HL-60 (cell line): ENCODE data around the gene STXBP1.
"Not testable (repeated sequence)": the region's sequence is repeated elsewhere in the genome, so short reads cannot be mapped to it uniquely, and the experiment has no call there.

ENCODE experiments used
- DNase-seq, 2 experiments: peaks; one replicate each; pipeline ENCODE4 v3.0.0-alpha.2; 2010 to 2020; ENCODE audit warnings: low read depth in 1 of 2, low spot score in 1 of 2
- H3K27ac ChIP-seq: fragments of 250-450 bp; sonication (Bioruptor Pico); replicated peaks from 2 replicates; pipeline ENCODE4 v1.5.1; 2020; ENCODE audit warnings: mild to moderate bottlenecking, moderate library complexity
- H3K27me3 ChIP-seq: fragments of 250-450 bp; sonication (Bioruptor Pico); 2 replicates; pipeline ENCODE4 v1.5.1; 2021; ENCODE audit warnings: mild to moderate bottlenecking, moderate library complexity; ENCODE audit not compliant: insufficient read depth, poor library complexity, severe bottlenecking
- H3K4me3 ChIP-seq: replicated peaks from 2 replicates; pipeline ENCODE4 v1.5.1; 2011; ENCODE audit warnings: mild to moderate bottlenecking, control low read depth, low read length; ENCODE audit not compliant: insufficient read depth
- CTCF ChIP-seq: IDR thresholded peaks from one replicate; pipeline ENCODE4 v1.5.1; 2011; ENCODE audit warnings: low read length, control low read depth, inconsistent platforms; ENCODE audit not compliant: insufficient read depth
- GABPA ChIP-seq: IDR thresholded peaks from 2 replicates; pipeline ENCODE4 v1.6.1; 2012; ENCODE audit warnings: low read depth
- POLR2AphosphoS5 ChIP-seq: IDR thresholded peaks from 2 replicates; pipeline ENCODE4 v1.6.1; 2012; ENCODE audit warnings: low read depth
- REST ChIP-seq: IDR thresholded peaks from 2 replicates; pipeline ENCODE4 v1.6.1; 2012; ENCODE audit warnings: low read depth; ENCODE audit not compliant: insufficient replicate concordance
- SPI1 ChIP-seq: IDR thresholded peaks from 2 replicates; pipeline ENCODE4 v1.6.1; 2012; ENCODE audit warnings: low read depth, mild to moderate bottlenecking, borderline replicate concordance

STXBP1 gene

GRCh38 chr9:127614961-127615360 is 2.9 kb downstream of the STXBP1 start:
- DNase-seq = no peak
- Histone ChIP-seq H3K27me3 (peaks cover 4% of the 10 kb centered on the region), H3K27ac (no peak overlapping the region), H3K4me3 (no peak overlapping the region)
- TF ChIP-seq REST = no peak
- no peak for TF ChIP-seq GABPA
- no peak for TF ChIP-seq CTCF
- no peak for TF ChIP-seq POLR2AphosphoS5
- no peak for TF ChIP-seq SPI1

GRCh38 chr9:127621339-127621970 is 9.4 kb downstream of the STXBP1 start:
- H3K27me3 ChIP-seq, DNase-seq, H3K4me3 ChIP-seq, H3K27ac ChIP-seq: not testable (repeated sequence)

GRCh38 chr9:127626752-127627493 is 14.8 kb downstream of the STXBP1 start:
- no peak for DNase-seq
- TF ChIP-seq POLR2AphosphoS5 (no peak), REST (no peak), GABPA (no peak), CTCF (no peak), SPI1 (no peak)
- H3K27ac ChIP-seq = no peak overlapping the region

GRCh38 chr9:127627494-127627855 is 15.4 kb downstream of the STXBP1 start:
- no peak overlapping the region for H3K4me3 ChIP-seq
- H3K27ac ChIP-seq = no peak overlapping the region
- no peak for TF ChIP-seq REST
- no peak for TF ChIP-seq GABPA
- TF ChIP-seq SPI1 = no peak
- TF ChIP-seq POLR2AphosphoS5 = no peak
- no peak for TF ChIP-seq CTCF
- no peak for DNase-seq
- no peaks in the 10 kb centered on the region for H3K27me3 ChIP-seq

More at GRCh38 chr9:127626752-127627493, 14.8 kb downstream of the STXBP1 start:
- Histone ChIP-seq H3K27me3 (no peaks in the 10 kb centered on the region), H3K4me3 (no peak overlapping the region)
